HG03064 (cell line): ENCODE results near the gene KCTD12.
"Not testable (repeated sequence)": the region's sequence is repeated elsewhere in the genome, so short reads cannot be mapped to it uniquely, and the experiment has no call there.

Experiments used
- ATAC-seq: cut with Tn5 transposase; IDR thresholded peaks from one replicate; pipeline ENCODE4 v1.9.1; 2021; ENCODE audit warnings: low read depth; ENCODE audit not compliant: unreplicated experiment

KCTD12 gene

GRCh38 chr13:76886292-76887075, at the start of gene KCTD12:
Gene KCTD12, minus strand, starts transcription at chr13:76886405. Its CDS starts 257 bp downstream, at chr13:76886148.
- ATAC-seq = peak; percentile 67

GRCh38 chr13:76934671-76935070, 48.5 kb upstream of the KCTD12 start:
- no peak for ATAC-seq

GRCh38 chr13:76932076-76932475, 45.9 kb upstream of the KCTD12 start:
- no peak for ATAC-seq

- ATAC-seq = no peak
Observed at GRCh38 chr13:76929851-76930374, 43.7 kb upstream of the KCTD12 start.

- no peak for ATAC-seq
Observed at GRCh38 chr13:76929320-76929719, 43.1 kb upstream of the KCTD12 start.

- ATAC-seq = no peak
Observed at GRCh38 chr13:76928456-76928855, 42.3 kb upstream of the KCTD12 start.

- ATAC-seq = no peak
Observed at GRCh38 chr13:76927955-76928354, 41.8 kb upstream of the KCTD12 start.

GRCh38 chr13:76925115-76925514, 38.9 kb upstream of the KCTD12 start:
- ATAC-seq = no peak

GRCh38 chr13:76921516-76921915, 35.3 kb upstream of the KCTD12 start:
- no peak for ATAC-seq

- not testable (repeated sequence) for ATAC-seq
Observed at GRCh38 chr13:76917755-76918481, 31.7 kb upstream of the KCTD12 start.

- ATAC-seq = no peak
Observed at GRCh38 chr13:76917095-76917494, 30.9 kb upstream of the KCTD12 start.

- no peak for ATAC-seq
Observed at GRCh38 chr13:76913898-76914297, 27.7 kb upstream of the KCTD12 start.

- ATAC-seq = no peak
Observed at GRCh38 chr13:76912476-76912875, 26.3 kb upstream of the KCTD12 start.

- ATAC-seq = no peak
Observed at GRCh38 chr13:76904507-76904906, 18.3 kb upstream of the KCTD12 start.

GRCh38 chr13:76903544-76904162, 17.4 kb upstream of the KCTD12 start:
- peak; percentile 93 for ATAC-seq

GRCh38 chr13:76899066-76899465, 12.9 kb upstream of the KCTD12 start:
- not testable (repeated sequence) for ATAC-seq

- not testable (repeated sequence) for ATAC-seq
Observed at GRCh38 chr13:76897171-76897570, 11.0 kb upstream of the KCTD12 start.

- ATAC-seq = peak; percentile 70
Observed at GRCh38 chr13:76894401-76895110, 8.4 kb upstream of the KCTD12 start.

GRCh38 chr13:76892488-76892887, 6.3 kb upstream of the KCTD12 start:
- peak; percentile 48 for ATAC-seq

- ATAC-seq = no peak
Observed at GRCh38 chr13:76890021-76890420, 3.8 kb upstream of the KCTD12 start.

- ATAC-seq = no peak
Observed at GRCh38 chr13:76889254-76889653, 3.0 kb upstream of the KCTD12 start.
